Liver (tissue), 9 donors: ENCODE results near the gene RBCK1. TPM values are rescaled to one million over a fixed set of nuclear protein-coding genes. Genes with fewer than 3 reads are reported as not detected.

ENCODE experiments used
- DNase-seq: peaks from one replicate; pipeline ENCODE4 v3.0.0-alpha.2; 2017; ENCODE audit warnings: low spot score
- H3K27ac ChIP-seq, 2 donors: one replicate each; pipeline ENCODE4 v1.7.0; 2013; ENCODE audit warnings: inconsistent platforms in 2 of 2, low read length in 2 of 2, control low read depth in 1 of 2, low read depth in 1 of 2, mild to moderate bottlenecking in 1 of 2
- H3K27me3 ChIP-seq, 4 donors: one replicate each; pipeline versions ENCODE4 v1.6.1 to v1.7.0; 2013; ENCODE audit warnings: low read length in 3 of 4, inconsistent platforms in 1 of 4, mild to moderate bottlenecking in 1 of 4, moderate library complexity in 1 of 4; ENCODE audit not compliant: control insufficient read depth in 4 of 4, insufficient read depth in 4 of 4
- H3K36me3 ChIP-seq, 4 donors: one replicate each; pipeline versions ENCODE4 v1.6.1 to v1.7.0; 2013; ENCODE audit warnings: low read length in 3 of 4, mild to moderate bottlenecking in 3 of 4, low read depth in 1 of 4, moderate library complexity in 1 of 4; ENCODE audit not compliant: control insufficient read depth in 4 of 4, insufficient read depth in 3 of 4
- H3K4me1 ChIP-seq, 4 donors: one replicate each; pipeline versions ENCODE4 v1.6.1 to v1.7.0; 2013; ENCODE audit warnings: low read length in 3 of 4, mild to moderate bottlenecking in 3 of 4, moderate library complexity in 1 of 4; ENCODE audit not compliant: control insufficient read depth in 4 of 4, insufficient read depth in 4 of 4
- H3K4me3 ChIP-seq, 3 donors: one replicate each; pipeline versions ENCODE4 v1.6.1 to v1.7.0; 2013; ENCODE audit warnings: low read length in 3 of 3, control low read depth in 1 of 3, low read depth in 1 of 3, mild to moderate bottlenecking in 1 of 3
- H3K9ac ChIP-seq, 2 donors: one replicate each; pipeline ENCODE4 v1.7.0; 2013; ENCODE audit warnings: low read length in 2 of 2, mild to moderate bottlenecking in 2 of 2, moderate library complexity in 2 of 2, control low read depth in 1 of 2, low read depth in 1 of 2
- H3K9me3 ChIP-seq, 4 donors: one replicate each; pipeline versions ENCODE4 v1.6.1 to v1.7.0; 2013; ENCODE audit warnings: low read length in 3 of 4; ENCODE audit not compliant: control insufficient read depth in 4 of 4
- ATF3 ChIP-seq: IDR thresholded peaks from 2 replicates; pipeline ENCODE4 v1.6.1; 2016; ENCODE audit warnings: antibody characterized with exemption
- CTCF ChIP-seq: fragments of 150-350 bp; IDR thresholded peaks from 2 replicates; pipeline ENCODE4 v1.5.1; 2017; ENCODE audit warnings: improper control_type of control experiment, low read depth, low read length; ENCODE audit not compliant: missing input control
- EGR1 ChIP-seq, 2 donors: IDR thresholded peaks; 2 replicates each; pipeline ENCODE4 v1.6.1; 2016 to 2018; ENCODE audit warnings: antibody characterized with exemption in 2 of 2, low read depth in 2 of 2
- FOXA1 ChIP-seq: IDR thresholded peaks from 2 replicates; pipeline ENCODE4 v1.6.1; 2016; ENCODE audit warnings: antibody characterized with exemption
- FOXA2 ChIP-seq: IDR thresholded peaks from 2 replicates; pipeline ENCODE4 v1.6.1; 2016; ENCODE audit warnings: antibody characterized with exemption
- GABPA ChIP-seq, 2 donors: IDR thresholded peaks in 1 of 2; conservative IDR thresholded peaks in 1 of 2; 2 replicates each; pipeline ENCODE4 v1.6.1; 2016; ENCODE audit warnings: antibody characterized with exemption in 2 of 2, mild to moderate bottlenecking in 1 of 2, moderate library complexity in 1 of 2
- HNF4A ChIP-seq, 2 donors: conservative IDR thresholded peaks; 2 replicates each; pipeline ENCODE4 v1.6.1; 2016; ENCODE audit warnings: antibody characterized with exemption in 2 of 2, mild to moderate bottlenecking in 2 of 2
- HNF4G ChIP-seq: IDR thresholded peaks from 2 replicates; pipeline ENCODE4 v1.6.1; 2016; ENCODE audit warnings: antibody characterized with exemption
- JUND ChIP-seq, 2 donors: IDR thresholded peaks; 2 replicates each; pipeline ENCODE4 v1.6.1; 2016; ENCODE audit warnings: antibody characterized with exemption in 2 of 2
- MAX ChIP-seq: IDR thresholded peaks from 2 replicates; pipeline ENCODE4 v1.6.1; 2016; ENCODE audit warnings: antibody characterized with exemption
- NR2F2 ChIP-seq: IDR thresholded peaks from 2 replicates; pipeline ENCODE4 v1.6.1; 2016; ENCODE audit warnings: antibody characterized with exemption
- RAD21 ChIP-seq, 2 donors: IDR thresholded peaks; 2 replicates each; pipeline ENCODE4 v1.6.1; 2016; ENCODE audit warnings: antibody characterized with exemption in 2 of 2, mild to moderate bottlenecking in 2 of 2
- REST ChIP-seq: IDR thresholded peaks from 2 replicates; pipeline ENCODE4 v1.6.1; 2016; ENCODE audit warnings: antibody characterized with exemption, mild to moderate bottlenecking
- RXRA ChIP-seq, 2 donors: IDR thresholded peaks; 2 replicates each; pipeline ENCODE4 v1.6.1; 2017 to 2018; ENCODE audit warnings: antibody characterized with exemption in 2 of 2, mild to moderate bottlenecking in 1 of 2
- SP1 ChIP-seq: IDR thresholded peaks from 2 replicates; pipeline ENCODE4 v1.6.1; 2018; ENCODE audit warnings: antibody characterized with exemption, mild to moderate bottlenecking
- TAF1 ChIP-seq: conservative IDR thresholded peaks from 2 replicates; pipeline ENCODE4 v1.6.1; 2016; ENCODE audit warnings: antibody characterized with exemption, mild to moderate bottlenecking
- YY1 ChIP-seq: IDR thresholded peaks from 2 replicates; pipeline ENCODE4 v1.6.1; 2016; ENCODE audit warnings: antibody characterized with exemption, mild to moderate bottlenecking
- ZBTB33 ChIP-seq: IDR thresholded peaks from 2 replicates; pipeline ENCODE4 v1.6.1; 2016; ENCODE audit warnings: antibody characterized with exemption
- WGBS: extraction: QIAGEN DNeasy Blood & Tissue Kit; methylation state at CpG from one replicate; pipeline ENCODE4 v1.1.7; 2013; 5-methylcytosine and 5-hydroxymethylcytosine counted together
- polyA plus RNA-seq, 2 donors: library from polyadenylated mRNA; stranded (reverse) in 1 of 2; unstranded in 1 of 2; fragments of 200-250 nt in 1 of 2; fragments of >200 nt in 1 of 2; fragmentation: Nextera tagmentation in 1 of 2; extraction: Ambion mirVana in 1 of 2; gene quantifications; one replicate each; pipeline versions ENCODE4 v1.2.1 to v1.2.3, GENCODE V29; 2013 to 2015
- total RNA-seq, 2 donors: library from RNA; depleted of rRNA; stranded (reverse); fragments of >200 nt; gene quantifications; one replicate each; pipeline ENCODE4 v1.2.3, GENCODE V29; 2014
- donor health status: healthy.
- donor health status: healthy.
- donor health status: healthy.
- donor health status: healthy.
- donor health status: healthy.

The RBCK1 gene
- total and polyA plus RNA-seq, 4 donors, result 18.0 to 62.6 (median 54.8) TPM

GRCh38 chr20:432677-433299, 24.7 kb downstream of the RBCK1 start:
- DNase-seq, result no peak
- Histone ChIP-seq H3K4me1 (peaks cover 9 to 50% (median 36%) of the 10 kb centered on the region in 4 donors), H3K9me3 (no peaks in the 10 kb centered on the region), H3K27ac (no peak overlapping the region), H3K4me3 (no peak overlapping the region), H3K36me3 (peaks cover 11 to 46% (median 22%) of the 10 kb centered on the region in 4 donors), H3K27me3 (no peaks in the 10 kb centered on the region), H3K9ac (no peak overlapping the region)
- 94% methylated on average over 11 of the region's 11 CpGs for WGBS
- TF ChIP-seq RXRA (IDR thresholded peaks at IDR 0.05) (no peak), FOXA2 (no peak), EGR1 (IDR thresholded peaks at IDR 0.05; ENCODE audit: low read depth in 2 of 2) (no peak), REST (no peak), SP1 (no peak), RAD21 (IDR thresholded peaks at IDR 0.05) (no peak), HNF4G (no peak), JUND (IDR thresholded peaks at IDR 0.05) (no peak), HNF4A (conservative IDR thresholded peaks at IDR 0.05) (no peak), FOXA1 (no peak), TAF1 (no peak), CTCF (no peak), NR2F2 (no peak), ZBTB33 (no peak), ATF3 (no peak), MAX (no peak), GABPA (IDR thresholded peaks at IDR 0.05 in 1 of 2, conservative IDR thresholded peaks at IDR 0.05 in 1 of 2) (no peak), YY1 (no peak)
